Measurements from ENCODE around the gene WDR54.

- TF ChIP-seq, protein P1, sequence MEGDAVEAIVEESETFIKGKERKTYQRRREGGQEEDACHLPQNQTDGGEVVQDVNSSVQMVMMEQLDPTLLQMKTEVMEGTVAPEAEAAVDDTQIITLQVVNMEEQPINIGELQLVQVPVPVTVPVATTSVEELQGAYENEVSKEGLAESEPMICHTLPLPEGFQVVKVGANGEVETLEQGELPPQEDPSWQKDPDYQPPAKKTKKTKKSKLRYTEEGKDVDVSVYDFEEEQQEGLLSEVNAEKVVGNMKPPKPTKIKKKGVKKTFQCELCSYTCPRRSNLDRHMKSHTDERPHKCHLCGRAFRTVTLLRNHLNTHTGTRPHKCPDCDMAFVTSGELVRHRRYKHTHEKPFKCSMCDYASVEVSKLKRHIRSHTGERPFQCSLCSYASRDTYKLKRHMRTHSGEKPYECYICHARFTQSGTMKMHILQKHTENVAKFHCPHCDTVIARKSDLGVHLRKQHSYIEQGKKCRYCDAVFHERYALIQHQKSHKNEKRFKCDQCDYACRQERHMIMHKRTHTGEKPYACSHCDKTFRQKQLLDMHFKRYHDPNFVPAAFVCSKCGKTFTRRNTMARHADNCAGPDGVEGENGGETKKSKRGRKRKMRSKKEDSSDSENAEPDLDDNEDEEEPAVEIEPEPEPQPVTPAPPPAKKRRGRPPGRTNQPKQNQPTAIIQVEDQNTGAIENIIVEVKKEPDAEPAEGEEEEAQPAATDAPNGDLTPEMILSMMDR (IDR thresholded peaks at IDR 0.05; ENCODE audit: low read depth, low read length, missing input control), result no peak
- no peak for TF ChIP-seq YY1 (IDR thresholded peaks at IDR 0.05)
- no peak for TF ChIP-seq GABPA (IDR thresholded peaks at IDR 0.05 in 1 of 2, conservative IDR thresholded peaks at IDR 0.05 in 1 of 2)
- no peak for TF ChIP-seq SP1 (IDR thresholded peaks at IDR 0.05)
- no peak for TF ChIP-seq JUND (IDR thresholded peaks at IDR 0.05)
- TF ChIP-seq REST (IDR thresholded peaks at IDR 0.05), result no peak
- TF ChIP-seq TAF1 (conservative IDR thresholded peaks at IDR 0.05), result no peak
- no peak for TF ChIP-seq ATF3 (IDR thresholded peaks at IDR 0.05)
- TF ChIP-seq FOXA2 (IDR thresholded peaks at IDR 0.05), result no peak
- TF ChIP-seq NR2F2 (IDR thresholded peaks at IDR 0.05), result no peak
- TF ChIP-seq EGR1 (IDR thresholded peaks at IDR 0.05; ENCODE audit: low read depth in 2 of 2), result no peak
Observed at GRCh38 chr2:74471332-74472065, 50.0 kb downstream of the WDR54 start.

Data from liver (tissue), 3 donors.